ENCODE data around the gene WSCD1.

The WSCD1 gene

GRCh38 chr17:6061290-6061689 is 8.9 kb upstream of the WSCD1 start:
- DNase-seq, result no peak

- DNase-seq, result no peak
Observed at GRCh38 chr17:6064868-6065267, 5.3 kb upstream of the WSCD1 start.

- DNase-seq, result no peak
Observed at GRCh38 chr17:6065351-6065750, 4.8 kb upstream of the WSCD1 start.

GRCh38 chr17:6066183-6066948 is 3.8 kb upstream of the WSCD1 start:
- no peak for DNase-seq

- DNase-seq, result no peak
Observed at GRCh38 chr17:6067060-6067459, 3.1 kb upstream of the WSCD1 start.

GRCh38 chr17:6070430-6070912 is 292 bp downstream of the WSCD1 start:
- peak; percentile 40 for DNase-seq

- no peak for DNase-seq
Observed at GRCh38 chr17:6070913-6071511, 833 bp downstream of the WSCD1 start.

- DNase-seq, result no peak
Observed at GRCh38 chr17:6071528-6072065, 1.4 kb downstream of the WSCD1 start.

GRCh38 chr17:6072157-6072556 is 2.0 kb downstream of the WSCD1 start:
- no peak for DNase-seq

GRCh38 chr17:6072611-6073010 is 2.4 kb downstream of the WSCD1 start:
- no peak for DNase-seq

GRCh38 chr17:6073620-6074019 is 3.4 kb downstream of the WSCD1 start:
- no peak for DNase-seq

GRCh38 chr17:6075050-6075449 is 4.9 kb downstream of the WSCD1 start:
- DNase-seq, result peak; percentile 62

GRCh38 chr17:6075845-6076244 is 5.7 kb downstream of the WSCD1 start:
- DNase-seq, result no peak

GRCh38 chr17:6077752-6078151 is 7.6 kb downstream of the WSCD1 start:
- no peak for DNase-seq

GRCh38 chr17:6078458-6078871 is 8.3 kb downstream of the WSCD1 start:
- DNase-seq, result no peak

- DNase-seq, result peak; percentile 68
Observed at GRCh38 chr17:6079155-6079888, 9.1 kb downstream of the WSCD1 start.

- no peak for DNase-seq
Observed at GRCh38 chr17:6079960-6080359, 9.8 kb downstream of the WSCD1 start.

GRCh38 chr17:6080711-6081430 is 10.7 kb downstream of the WSCD1 start:
- no peak for DNase-seq

- DNase-seq, result no peak
Observed at GRCh38 chr17:6082335-6082734, 12.2 kb downstream of the WSCD1 start.

- peak; percentile 80 for DNase-seq
Observed at GRCh38 chr17:6084311-6085161, 14.4 kb downstream of the WSCD1 start.

- DNase-seq, result no peak
Observed at GRCh38 chr17:6085812-6086211, 15.6 kb downstream of the WSCD1 start.

Measured in left hindlimb (tissue), 1 donor.